GM18508 (cell line): ENCODE data around the gene MCM3AP.

Experiments
- ATAC-seq: cut with Tn5 transposase; IDR thresholded peaks from one replicate; pipeline ENCODE4 v1.9.1; 2021; ENCODE audit warnings: moderate number of reproducible peaks; ENCODE audit not compliant: insufficient read depth, unreplicated experiment

The MCM3AP gene

GRCh38 chr21:46284077-46284644 is 1.2 kb downstream of the MCM3AP start:
- ATAC-seq: no peak

DNA sequence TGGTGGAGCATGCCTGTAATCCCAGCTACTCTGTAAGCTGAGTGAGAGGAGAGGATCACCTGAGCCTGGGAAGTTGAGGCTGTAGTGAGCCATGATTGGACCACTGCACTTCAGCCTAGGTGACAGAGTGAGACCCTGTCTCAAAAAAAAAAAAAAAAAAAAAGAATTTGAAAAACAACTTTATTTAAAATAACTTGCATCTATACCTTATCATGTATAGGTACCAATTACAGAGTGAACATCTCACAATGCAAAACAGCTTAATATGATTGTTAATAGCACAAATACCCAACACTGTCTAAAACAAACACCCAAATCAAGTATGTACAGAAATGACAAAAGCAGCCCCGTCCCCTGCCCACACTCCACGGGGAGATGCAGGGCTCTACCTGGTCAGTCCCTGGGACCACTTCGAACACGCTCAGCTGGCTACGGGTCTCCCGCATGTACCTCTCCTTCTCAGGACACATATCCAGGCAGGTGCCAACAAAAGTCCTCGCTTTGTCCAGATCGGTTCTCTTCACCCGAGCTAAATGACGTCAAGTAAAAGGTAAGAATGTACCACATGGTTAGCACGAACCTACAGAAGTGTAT is 10.5 kb downstream of the MCM3AP start:
- no peak for ATAC-seq

GRCh38 chr21:46273341-46273740 is 12.1 kb downstream of the MCM3AP start:
- no peak for ATAC-seq

GRCh38 chr21:46269466-46269865 is 15.9 kb downstream of the MCM3AP start:
- no peak for ATAC-seq

- ATAC-seq: no peak
Observed at GRCh38 chr21:46268371-46268770, 17.0 kb downstream of the MCM3AP start.

DNA sequence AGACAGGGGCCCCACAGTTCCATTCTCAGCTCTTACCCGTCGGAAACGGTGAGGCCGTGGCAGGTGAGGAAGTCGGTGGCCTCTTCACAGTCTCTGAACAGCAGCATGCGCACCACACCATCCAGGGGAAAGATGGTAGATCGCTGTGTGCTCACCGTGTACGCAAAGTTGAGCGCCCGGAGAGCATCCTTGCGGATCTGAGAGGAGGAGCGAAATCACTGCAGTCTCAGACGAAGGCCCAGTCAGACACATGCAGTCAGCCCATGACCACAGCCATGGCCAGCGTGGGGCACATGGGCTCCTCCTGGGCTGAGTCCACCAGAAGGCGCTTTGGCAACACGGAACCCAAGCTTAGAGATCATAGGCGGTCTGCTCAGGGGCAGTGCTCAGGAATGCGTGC is 18.5 kb downstream of the MCM3AP start:
- no peak for ATAC-seq

- no peak for ATAC-seq
Observed at GRCh38 chr21:46265736-46266525, 19.5 kb downstream of the MCM3AP start.

DNA sequence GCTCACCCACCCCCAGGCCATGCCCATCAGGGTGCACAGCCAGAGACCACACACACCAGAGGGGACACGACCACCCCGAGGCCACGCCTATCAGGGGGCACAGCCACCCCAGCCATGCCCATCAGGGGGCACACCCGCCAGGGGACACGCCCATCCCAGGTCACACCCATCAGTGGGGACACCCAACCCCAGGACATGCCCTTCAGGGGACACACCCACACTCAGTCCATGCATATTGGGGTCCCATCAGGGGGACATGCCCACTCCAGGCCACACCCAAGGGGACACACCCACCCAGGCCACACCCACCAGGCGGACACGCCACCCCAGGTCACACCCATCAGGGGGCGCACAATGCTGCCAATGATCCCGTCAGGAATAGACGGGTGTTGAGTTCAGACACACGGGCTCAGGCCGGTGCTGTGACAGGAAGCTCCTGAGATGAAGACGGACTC is 20.7 kb downstream of the MCM3AP start:
- ATAC-seq: no peak

GRCh38 chr21:46264046-46264689 is 21.2 kb downstream of the MCM3AP start:
- no peak for ATAC-seq

DNA sequence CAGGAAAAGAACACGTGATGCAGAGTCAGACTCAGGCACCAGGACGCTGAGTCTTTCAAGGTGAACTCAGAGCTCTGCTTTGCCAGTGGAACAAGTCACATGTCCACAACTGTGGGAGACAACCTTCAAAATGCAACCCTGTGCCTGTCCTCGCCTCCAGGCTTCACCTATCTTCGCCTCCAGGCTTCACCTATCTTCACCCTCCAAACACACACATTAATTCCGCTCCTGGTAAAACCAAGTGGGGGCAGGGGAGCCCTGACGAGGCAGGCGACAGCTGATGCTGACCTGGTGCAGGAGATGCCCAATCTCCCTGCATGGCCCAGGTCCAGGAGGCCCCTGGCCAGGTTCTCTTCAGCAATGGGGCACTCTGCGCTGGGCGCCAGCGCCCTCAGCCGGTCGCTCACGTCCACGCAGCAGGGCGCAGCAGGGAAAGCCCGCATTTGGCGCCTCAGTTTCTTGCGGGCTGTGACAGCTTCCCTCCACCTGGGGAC is 28.9 kb downstream of the MCM3AP start:
- ATAC-seq: no peak

- no peak for ATAC-seq
Observed at GRCh38 chr21:46255758-46256337, 29.6 kb downstream of the MCM3AP start.

DNA sequence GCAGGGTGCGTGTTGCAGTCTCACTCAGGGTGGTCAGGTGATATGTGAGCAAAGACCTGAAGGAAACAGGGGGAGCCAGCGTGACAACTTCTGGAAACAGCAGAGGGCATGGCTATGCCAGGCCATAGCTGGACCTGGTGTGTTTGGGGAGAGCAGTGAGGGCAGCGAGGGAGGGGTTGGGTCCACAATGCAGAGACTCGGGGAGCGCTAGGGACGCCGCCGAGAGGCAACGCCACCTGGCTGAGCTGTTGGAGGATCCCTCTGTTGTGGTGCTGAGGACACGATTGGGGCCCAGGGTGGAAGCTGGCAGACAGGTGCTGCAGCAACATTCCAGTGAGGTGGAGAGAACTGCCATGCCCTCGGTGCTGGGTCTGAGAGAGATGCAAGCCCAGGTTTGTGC is 30.2 kb downstream of the MCM3AP start:
- ATAC-seq: no peak

DNA sequence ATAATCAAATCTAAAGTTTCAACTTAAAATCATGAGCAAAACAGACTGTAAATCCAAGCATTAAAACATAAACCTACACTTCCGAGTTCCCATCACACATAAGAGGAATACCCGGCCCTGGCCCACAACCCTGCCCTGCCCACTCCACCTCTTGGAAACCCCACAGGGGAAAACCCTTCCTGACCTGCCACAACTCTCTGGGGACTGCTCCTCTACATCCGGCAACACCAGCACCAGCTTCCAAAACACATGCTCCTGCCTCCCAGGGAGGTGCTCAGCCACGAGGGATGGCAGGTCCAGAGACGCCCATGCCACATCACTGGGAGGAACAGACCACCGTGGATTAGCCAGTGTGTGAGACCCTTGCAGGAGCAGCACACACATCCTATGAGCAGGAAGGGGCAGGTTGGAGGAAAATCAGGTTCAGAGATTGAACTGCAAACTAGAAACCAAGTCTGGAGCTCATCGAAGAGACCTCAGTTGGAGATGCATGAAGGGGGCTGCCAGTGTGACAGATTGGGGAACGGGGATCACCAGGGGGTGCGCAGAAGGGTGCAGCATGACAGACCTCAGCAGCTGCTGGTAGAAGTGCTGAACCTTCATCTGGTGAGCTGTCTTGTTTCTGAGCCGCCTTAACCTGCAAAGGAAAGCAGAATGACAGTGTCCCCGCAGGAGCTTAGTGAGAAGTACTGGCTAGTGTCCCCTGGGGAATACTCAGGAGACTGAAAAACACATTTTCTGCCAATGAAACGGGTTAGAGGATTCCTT is 31.0 kb downstream of the MCM3AP start:
- ATAC-seq: no peak

- no peak for ATAC-seq
Observed at GRCh38 chr21:46253610-46254124, 31.7 kb downstream of the MCM3AP start.

GRCh38 chr21:46252840-46253239 is 32.6 kb downstream of the MCM3AP start:
- no peak for ATAC-seq

DNA sequence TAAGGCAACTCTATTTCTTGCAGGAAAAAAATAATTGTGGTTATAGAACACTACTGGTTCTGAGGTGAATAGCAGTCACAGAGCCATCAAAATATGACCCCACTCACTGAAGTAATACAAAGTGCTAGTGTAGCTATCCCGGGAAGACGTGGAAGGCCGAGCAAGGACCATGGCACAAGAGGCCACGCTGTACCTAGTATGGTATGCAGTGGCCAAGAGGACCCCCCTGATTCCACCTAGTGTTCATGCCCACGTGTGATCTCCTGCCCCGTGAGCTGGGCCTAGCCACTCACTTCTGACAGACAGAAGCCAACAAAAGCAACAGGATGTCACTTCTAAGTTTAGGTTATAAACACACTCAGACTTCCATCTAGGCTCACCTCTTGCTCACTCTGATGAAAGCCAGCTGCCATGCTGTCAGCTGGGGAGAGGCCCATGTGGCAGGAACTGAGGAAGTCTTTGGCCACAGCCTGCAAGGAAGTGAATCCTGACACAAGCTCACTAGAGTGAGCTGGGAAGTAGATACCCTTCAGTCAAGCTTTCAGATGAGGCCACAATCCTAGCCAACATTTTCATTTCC is 35.2 kb downstream of the MCM3AP start:
- ATAC-seq: no peak

DNA sequence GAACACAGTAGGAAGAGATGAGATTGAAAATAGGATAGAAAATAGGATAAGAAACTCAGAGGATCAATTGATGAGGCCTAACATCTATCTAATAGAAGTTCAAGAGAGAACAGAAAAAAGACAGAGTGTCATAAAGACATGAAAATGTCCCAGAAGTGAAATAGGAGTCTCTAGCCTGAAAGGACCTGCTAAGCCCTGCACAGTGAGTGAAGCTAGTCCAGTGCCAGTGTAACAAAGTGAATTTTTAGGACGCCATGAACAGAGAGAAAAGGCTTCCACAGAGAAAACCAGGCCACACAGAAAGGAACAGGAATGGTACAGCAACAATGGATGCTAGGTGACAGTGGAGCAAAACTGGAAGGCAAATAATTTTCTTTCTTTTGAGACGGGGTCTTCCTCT is 36.6 kb downstream of the MCM3AP start:
- no peak for ATAC-seq

- no peak for ATAC-seq
Observed at GRCh38 chr21:46248422-46248782, 37.0 kb downstream of the MCM3AP start.

DNA sequence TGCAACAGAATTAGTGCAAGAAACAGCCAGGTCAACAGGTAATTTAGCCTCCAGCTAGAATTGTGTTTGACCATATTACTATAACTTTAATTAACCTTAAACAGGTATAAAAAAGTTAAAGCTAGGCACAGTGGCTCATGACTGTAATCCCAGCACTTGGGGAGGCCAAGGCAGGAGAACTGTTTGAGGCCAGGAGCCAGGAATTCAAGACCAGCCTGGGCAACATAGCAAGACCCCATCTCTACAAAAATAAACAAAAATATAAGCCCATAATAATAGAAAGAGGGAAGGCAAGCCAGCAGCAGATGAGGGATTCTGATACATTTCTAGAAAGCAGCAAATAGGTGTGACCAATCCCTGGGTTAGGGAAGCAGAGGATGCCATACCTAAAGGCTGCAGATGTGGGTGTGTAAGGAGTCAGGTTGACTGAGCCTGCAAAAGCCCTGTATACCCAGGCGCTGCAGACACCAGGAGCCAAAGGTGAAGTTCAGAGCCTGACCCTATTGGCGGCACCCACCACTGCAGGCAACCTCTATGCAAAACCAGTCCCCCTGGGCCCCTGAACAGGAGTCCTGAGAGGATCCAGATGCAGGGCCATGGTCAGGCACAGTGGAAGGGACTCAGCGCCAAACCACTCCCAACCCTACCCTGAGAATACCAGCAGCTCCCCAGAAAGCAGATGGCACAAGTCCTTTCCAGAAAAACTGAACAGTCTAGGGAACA is 37.6 kb downstream of the MCM3AP start:
- no peak for ATAC-seq
